Prostate gland (tissue), 2 donors: Measurements from ENCODE around the gene PDGFC. TPM values are rescaled to one million over a fixed set of nuclear protein-coding genes. Genes with fewer than 3 reads are reported as not detected.

Experiments used
- DNase-seq: peaks from one replicate; pipeline ENCODE4 v3.0.0-alpha.2; 2019; ENCODE audit warnings: low spot score
- H3K27ac ChIP-seq, 2 donors: fragments of 200-600 bp; sonication (generic); 2 replicates each; pipeline ENCODE4 v1.5.1; 2017 to 2019
- H3K27me3 ChIP-seq: fragments of 200-600 bp; sonication (generic); replicated peaks from 2 replicates; pipeline ENCODE4 v1.5.1; 2019; ENCODE audit not compliant: insufficient read depth
- H3K36me3 ChIP-seq, 2 donors: fragments of 200-600 bp; sonication (generic); 1 replicate in 1 of 2; 2 replicates in 1 of 2; pipeline versions ENCODE4 v1.5.1 to v1.8.1; 2017 to 2019
- H3K4me1 ChIP-seq: fragments of 200-600 bp; sonication (generic); replicated peaks from 2 replicates; pipeline ENCODE4 v1.5.1; 2019
- H3K4me3 ChIP-seq, 2 donors: fragments of 200-600 bp; sonication (generic); 2 replicates each; pipeline ENCODE4 v1.5.1; 2017 to 2019
- H3K9me3 ChIP-seq: fragments of 200-600 bp; sonication (generic); 2 replicates; pipeline ENCODE4 v1.5.1; 2017
- CTCF ChIP-seq, 4 experiments: fragments of 200-600 bp in 2 of 4; fragments of 450-650 bp in 2 of 4; sonication (generic) in 2 of 4; IDR thresholded peaks; 1 replicate in 3 of 4; 2 replicates in 1 of 4; pipeline ENCODE4 v1.5.1; 2016 to 2019; ENCODE audit warnings: antibody characterized with exemption in 4 of 4, mild to moderate bottlenecking in 2 of 4, moderate library complexity in 2 of 4
- POLR2A ChIP-seq: fragments of 450-650 bp; IDR thresholded peaks from one replicate; pipeline ENCODE4 v1.6.1; 2016; ENCODE audit warnings: antibody characterized with exemption, mild to moderate bottlenecking
- POLR2AphosphoS5 ChIP-seq: sonication (generic); formaldehyde crosslinking; IDR thresholded peaks from one replicate; pipeline ENCODE4 v1.6.1; 2017; ENCODE audit warnings: antibody characterized with exemption
- WGBS: methylation state at CpG from one replicate; pipeline ENCODE4 v1.1.5; 2018; 5-methylcytosine and 5-hydroxymethylcytosine counted together
- intact Hi-C: fragments of 100-400 bp; cut with DNase I; formaldehyde crosslinking; loops from one replicate; pipeline ENCODE4 v1.14.2; 2022
- total RNA-seq, 2 donors: library from RNA; depleted of rRNA; stranded (reverse); fragments of >200 nt; gene quantifications; one replicate each; pipeline ENCODE4 v1.1.0, GENCODE V29; 2016

Gene PDGFC
- total RNA-seq, 2 donors from 2014 or later: 18.6 to 36.8 TPM

GRCh38 chr4:156746111-156746510 is 225.5 kb downstream of the PDGFC start:
- no peak for TF ChIP-seq CTCF (IDR thresholded peaks at IDR 0.05)
- no peak for TF ChIP-seq POLR2AphosphoS5
- TF ChIP-seq POLR2A: no peak
- Histone ChIP-seq H3K4me3 (no peak overlapping the region), H3K4me1 (no peaks in the 10 kb centered on the region), H3K27me3 (no peaks in the 10 kb centered on the region), H3K27ac (no peak overlapping the region), H3K9me3 (no peaks in the 10 kb centered on the region), H3K36me3 (no peaks in the 10 kb centered on the region)
- no peak for DNase-seq
- 82% methylated on average over 6 of the region's 6 CpGs for WGBS
- intact Hi-C loops: no loop called here

- no peak for DNase-seq
- no peaks in the 10 kb centered on the region for H3K4me1 ChIP-seq
- TF ChIP-seq POLR2AphosphoS5 (no peak), CTCF (IDR thresholded peaks at IDR 0.05) (no peak), POLR2A (no peak)
- no peak overlapping the region for H3K4me3 ChIP-seq
- H3K27ac ChIP-seq: no peak overlapping the region
- H3K27me3 ChIP-seq: no peaks in the 10 kb centered on the region
- H3K9me3 ChIP-seq: no peaks in the 10 kb centered on the region
- H3K36me3 ChIP-seq: no peaks in the 10 kb centered on the region
- WGBS: 93% methylated on average over 2 of the region's 2 CpGs
- intact Hi-C loops: no loop called here
Observed at GRCh38 chr4:156738766-156739165, 232.8 kb downstream of the PDGFC start.

- no peaks in the 10 kb centered on the region for H3K4me1 ChIP-seq
- TF ChIP-seq POLR2AphosphoS5: no peak
- no peak for TF ChIP-seq CTCF (IDR thresholded peaks at IDR 0.05)
- TF ChIP-seq POLR2A: no peak
- H3K36me3 ChIP-seq: no peaks in the 10 kb centered on the region
- no peaks in the 10 kb centered on the region for H3K9me3 ChIP-seq
- no peak overlapping the region for H3K27ac ChIP-seq
- H3K4me3 ChIP-seq: no peak overlapping the region
- intact Hi-C loops: no loop called here
- WGBS: 73% methylated on average over 7 of the region's 7 CpGs
- no peak for DNase-seq
- no peaks in the 10 kb centered on the region for H3K27me3 ChIP-seq
Observed at GRCh38 chr4:156734965-156735895, 236.4 kb downstream of the PDGFC start.

- Histone ChIP-seq H3K36me3 (no peaks in the 10 kb centered on the region), H3K27me3 (no peaks in the 10 kb centered on the region), H3K4me3 (no peak overlapping the region), H3K4me1 (no peaks in the 10 kb centered on the region), H3K27ac (no peak overlapping the region), H3K9me3 (no peaks in the 10 kb centered on the region)
- DNase-seq: no peak
- WGBS: 92% methylated on average over 1 of the region's 1 CpG
- TF ChIP-seq POLR2A: no peak
- no peak for TF ChIP-seq CTCF (IDR thresholded peaks at IDR 0.05)
- TF ChIP-seq POLR2AphosphoS5: no peak
- intact Hi-C loops: no loop called here
Observed at GRCh38 chr4:156733582-156733981, 238.0 kb downstream of the PDGFC start.

- no peak for DNase-seq
- Histone ChIP-seq H3K27me3 (no peaks in the 10 kb centered on the region), H3K36me3 (no peaks in the 10 kb centered on the region), H3K27ac (no peak overlapping the region), H3K9me3 (no peaks in the 10 kb centered on the region), H3K4me3 (no peak overlapping the region), H3K4me1 (no peaks in the 10 kb centered on the region)
- intact Hi-C loops: no loop called here
- 96% methylated on average over 6 of the region's 6 CpGs for WGBS
- no peak for TF ChIP-seq POLR2A
- TF ChIP-seq POLR2AphosphoS5: no peak
- no peak for TF ChIP-seq CTCF (IDR thresholded peaks at IDR 0.05)
Observed at GRCh38 chr4:156732634-156733033, 239.0 kb downstream of the PDGFC start.
